T-cell (primary cell): ENCODE measurements around the gene PPME1. TPM values are rescaled to one million over a fixed set of nuclear protein-coding genes. Genes with fewer than 3 reads are reported as not detected.

Source experiments
- ATAC-seq, 4 experiments: fragments of 200-7000 bp in 3 of 4; fragments of 150-1000 bp in 1 of 4; cut with Tn5 transposase; replicated peaks in 1 of 4; 1 replicate in 3 of 4; 2 replicates in 1 of 4; pipeline ENCODE4 v1.10.0; 2021; ENCODE audit warnings: moderate library complexity in 3 of 4, mild to moderate bottlenecking in 2 of 4, moderate number of reproducible peaks in 1 of 4
- CTCF ChIA-PET, 2 donors: fragments of 300-600 bp; sonication (Branson Sonifier 250); formaldehyde crosslinking; loops; one replicate each; lab custom pipeline; 2022; ENCODE audit warnings: antibody characterized with exemption in 2 of 2; lab: Charles Lee
- POLR2A ChIA-PET, 2 donors: fragments of 300-600 bp; sonication (Branson Sonifier 250); formaldehyde crosslinking; loops; one replicate each; lab custom pipeline; 2022; ENCODE audit warnings: antibody characterized with exemption in 2 of 2; lab: Charles Lee
- DNase-seq, 35 experiments: peaks; one replicate each; pipeline versions ENCODE4 v3.0.0 to v3.0.0-alpha.2; 2013 to 2023
- H3K27ac ChIP-seq: one replicate; pipeline ENCODE4 v1.5.1; 2013; ENCODE audit warnings: low read length
- H3K27me3 ChIP-seq, 2 experiments: replicated peaks in 1 of 2; 1 replicate in 1 of 2; 2 replicates in 1 of 2; pipeline versions ENCODE4 v1.6.1 to v1.7.0; 2013; ENCODE audit warnings: low read length in 1 of 2, mixed read lengths in 1 of 2; ENCODE audit not compliant: control insufficient read depth in 2 of 2, insufficient read depth in 2 of 2; ENCODE audit errors: extremely low read depth in 1 of 2
- H3K36me3 ChIP-seq, 2 donors: 1 replicate in 1 of 2; 2 replicates in 1 of 2; pipeline versions ENCODE4 v1.6.1 to v1.7.0; 2013; ENCODE audit warnings: low read length in 1 of 2; ENCODE audit not compliant: control insufficient read depth in 2 of 2, insufficient read depth in 1 of 2; ENCODE audit errors: extremely low read depth in 1 of 2
- H3K4me1 ChIP-seq, 2 experiments: 1 replicate in 1 of 2; 2 replicates in 1 of 2; pipeline versions ENCODE4 v1.6.1 to v1.7.0; 2013; ENCODE audit warnings: low read length in 2 of 2, mixed read lengths in 1 of 2; ENCODE audit not compliant: insufficient read depth in 2 of 2, control insufficient read depth in 1 of 2; ENCODE audit errors: extremely low read depth in 1 of 2
- H3K4me3 ChIP-seq, 2 donors: 1 replicate in 1 of 2; 2 replicates in 1 of 2; pipeline versions ENCODE4 v1.5.1 to v1.7.0; 2013; ENCODE audit warnings: mild to moderate bottlenecking in 2 of 2, low read length in 1 of 2, moderate library complexity in 1 of 2; ENCODE audit not compliant: control insufficient read depth in 1 of 2; ENCODE audit errors: extremely low read depth in 1 of 2
- H3K9me3 ChIP-seq: 2 replicates; pipeline ENCODE4 v1.7.0; 2013
- H3K27ac Mint-ChIP-seq, 2 donors: one replicate each; pipeline ENCODE4 v1.8.0; 2020 to 2021; ENCODE audit warnings: mild to moderate bottlenecking in 2 of 2, mixed read lengths in 2 of 2
- H3K27me3 Mint-ChIP-seq, 2 donors: one replicate each; pipeline ENCODE4 v1.8.0; 2021 to 2022; ENCODE audit warnings: mixed read lengths in 2 of 2
- H3K36me3 Mint-ChIP-seq: one replicate; pipeline ENCODE4 v1.8.0; 2021; ENCODE audit warnings: mixed read lengths
- H3K4me1 Mint-ChIP-seq, 3 donors: one replicate each; pipeline ENCODE4 v1.8.0; 2020 to 2022; ENCODE audit warnings: mixed read lengths in 3 of 3, mild to moderate bottlenecking in 1 of 3
- H3K4me3 Mint-ChIP-seq, 3 donors: one replicate each; pipeline ENCODE4 v1.8.0; 2020 to 2022; ENCODE audit warnings: mild to moderate bottlenecking in 3 of 3, mixed read lengths in 3 of 3, moderate library complexity in 3 of 3
- H3K9me3 Mint-ChIP-seq, 3 donors: one replicate each; pipeline ENCODE4 v1.8.0; 2020 to 2022; ENCODE audit warnings: mixed read lengths in 3 of 3
- WGBS: methylation state at CpG from one replicate; pipeline ENCODE4 v1.1.5; 2013; ENCODE audit warnings: missing lambda C conversion rate; ENCODE audit not compliant: insufficient coverage; 5-methylcytosine and 5-hydroxymethylcytosine counted together
- total RNA-seq, 35 experiments: library from RNA in 6 of 35; stranded (reverse) in 6 of 35; fragments of 120-200 nt in 1 of 35; gene quantifications; one replicate each; pipeline versions ENCODE4 v1.2.1 to v1.2.4 and lab custom pipeline; 2013 to 2026

The PPME1 gene
- total RNA-seq, 5 donors from 2014 or later (not counting 1 experiment from before 2014, with no cell fraction given), result 17.1 to 21.1 (median 18.6) TPM

DNA sequence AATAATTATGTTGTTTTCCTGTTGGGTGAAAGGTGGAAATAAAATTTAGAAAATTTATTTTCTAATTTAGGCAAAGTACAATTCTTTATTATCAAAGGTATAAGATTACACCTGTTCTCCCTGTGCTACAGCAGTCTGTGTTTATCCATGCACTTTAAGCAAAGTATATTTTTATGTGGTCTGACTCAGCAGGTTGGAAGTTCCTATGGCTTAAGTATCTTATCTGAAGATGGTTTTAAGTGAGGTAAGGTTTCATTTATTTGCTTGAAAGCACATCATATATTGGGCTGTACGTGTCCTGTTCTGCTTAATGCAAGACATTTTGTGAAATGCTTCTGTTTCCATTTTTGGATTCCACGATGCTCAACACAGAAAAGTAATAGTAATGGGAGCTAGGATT is 14.6 kb downstream of the PPME1 start:
- ChIA-PET POLR2A (no interaction called here), CTCF (no interaction called here)
- H3K9me3 ChIP-seq, result no peaks in the 10 kb centered on the region
- H3K27ac ChIP-seq, result no peak overlapping the region
- Mint-ChIP-seq H3K36me3 (peaks cover 44% of the 10 kb centered on the region), H3K4me3 (no peak overlapping the region), H3K4me1 (peaks cover 14 to 20% (median 20%) of the 10 kb centered on the region in 3 donors), H3K27me3 (no peaks in the 10 kb centered on the region), H3K27ac (no peak overlapping the region), H3K9me3 (peaks cover 0 to 8% (median 0%) of the 10 kb centered on the region in 3 donors)
- H3K27me3 ChIP-seq, result no peaks in the 10 kb centered on the region
- DNase-seq (no peak), ATAC-seq (no peak)
- H3K4me3 ChIP-seq, result no peak overlapping the region
- WGBS, result 83% methylated on average over 1 of the region's 2 CpGs
- peaks cover 0 to 6% of the 10 kb centered on the region in 2 donors for H3K36me3 ChIP-seq
- H3K4me1 ChIP-seq, result no peaks in the 10 kb centered on the region

- no peak overlapping the region for H3K27ac ChIP-seq
- CTCF ChIA-PET, result no interaction called here
- H3K27me3 ChIP-seq, result no peaks in the 10 kb centered on the region
- no peak overlapping the region for H3K4me3 ChIP-seq
- no peaks in the 10 kb centered on the region for H3K9me3 ChIP-seq
- Mint-ChIP-seq H3K4me1 (peaks cover 0 to 18% (median 3%) of the 10 kb centered on the region in 3 donors), H3K4me3 (no peak overlapping the region), H3K27ac (no peak overlapping the region), H3K9me3 (peaks cover 2 to 23% (median 7%) of the 10 kb centered on the region in 3 donors), H3K27me3 (no peaks in the 10 kb centered on the region), H3K36me3 (peaks cover 52% of the 10 kb centered on the region)
- no peaks in the 10 kb centered on the region for H3K4me1 ChIP-seq
- POLR2A ChIA-PET, result no interaction called here
- H3K36me3 ChIP-seq, result peaks cover 5% of the 10 kb centered on the region in 2 donors
- DNase-seq, result no peak
- no peak for ATAC-seq
Observed at GRCh38 chr11:74195828-74196227, 24.7 kb downstream of the PPME1 start.

GRCh38 chr11:74196781-74197486 is 25.8 kb downstream of the PPME1 start:
- WGBS, result no CpG with 5 or more reads among the region's 2 CpGs
- Mint-ChIP-seq H3K27ac (no peak overlapping the region), H3K9me3 (peaks cover 2 to 21% (median 7%) of the 10 kb centered on the region in 3 donors), H3K27me3 (no peaks in the 10 kb centered on the region), H3K4me1 (peaks cover 0 to 12% (median 3%) of the 10 kb centered on the region in 3 donors), H3K4me3 (no peak overlapping the region), H3K36me3 (peaks cover 44% of the 10 kb centered on the region)
- CTCF ChIA-PET, result no interaction called here
- peaks cover 0 to 5% of the 10 kb centered on the region in 2 donors for H3K36me3 ChIP-seq
- H3K4me3 ChIP-seq, result no peak overlapping the region
- H3K4me1 ChIP-seq, result no peaks in the 10 kb centered on the region
- DNase-seq, result no peak
- no peaks in the 10 kb centered on the region for H3K9me3 ChIP-seq
- POLR2A ChIA-PET, result no interaction called here
- no peaks in the 10 kb centered on the region for H3K27me3 ChIP-seq
- H3K27ac ChIP-seq, result no peak overlapping the region
- ATAC-seq, result no peak

GRCh38 chr11:74203966-74204365 is 32.9 kb downstream of the PPME1 start:
- Histone ChIP-seq H3K4me3 (no peak overlapping the region), H3K9me3 (no peaks in the 10 kb centered on the region), H3K27me3 (no peaks in the 10 kb centered on the region), H3K4me1 (no peaks in the 10 kb centered on the region), H3K36me3 (peaks cover 0 to 8% of the 10 kb centered on the region in 2 donors), H3K27ac (no peak overlapping the region)
- ATAC-seq (no peak), DNase-seq (no peak)
- Mint-ChIP-seq H3K4me3 (no peak overlapping the region), H3K27ac (no peak overlapping the region), H3K4me1 (no peaks in the 10 kb centered on the region), H3K9me3 (peaks cover 0 to 6% (median 2%) of the 10 kb centered on the region in 3 donors), H3K27me3 (no peaks in the 10 kb centered on the region), H3K36me3 (peaks cover 51% of the 10 kb centered on the region)
- CTCF ChIA-PET, result no interaction called here
- WGBS, result no CpG with 5 or more reads among the region's 2 CpGs
- POLR2A ChIA-PET, result no interaction called here

GRCh38 chr11:74204701-74205100 is 33.6 kb downstream of the PPME1 start:
- no peaks in the 10 kb centered on the region for H3K4me1 Mint-ChIP-seq
- CTCF ChIA-PET, result no interaction called here
- no peaks in the 10 kb centered on the region for H3K9me3 ChIP-seq
- POLR2A ChIA-PET, result no interaction called here
- no peak overlapping the region for H3K4me3 ChIP-seq
- no peak overlapping the region for H3K4me3 Mint-ChIP-seq
- H3K27ac ChIP-seq, result no peak overlapping the region
- peaks cover 50% of the 10 kb centered on the region for H3K36me3 Mint-ChIP-seq
- 92% methylated on average over 1 of the region's 1 CpG for WGBS
- peaks cover 3 to 12% of the 10 kb centered on the region in 2 donors for H3K36me3 ChIP-seq
- no peak overlapping the region for H3K27ac Mint-ChIP-seq
- ATAC-seq (no peak), DNase-seq (no peak)
- no peaks in the 10 kb centered on the region for H3K27me3 ChIP-seq
- no peaks in the 10 kb centered on the region for H3K27me3 Mint-ChIP-seq
- H3K9me3 Mint-ChIP-seq, result no peaks in the 10 kb centered on the region
- no peaks in the 10 kb centered on the region for H3K4me1 ChIP-seq

DNA sequence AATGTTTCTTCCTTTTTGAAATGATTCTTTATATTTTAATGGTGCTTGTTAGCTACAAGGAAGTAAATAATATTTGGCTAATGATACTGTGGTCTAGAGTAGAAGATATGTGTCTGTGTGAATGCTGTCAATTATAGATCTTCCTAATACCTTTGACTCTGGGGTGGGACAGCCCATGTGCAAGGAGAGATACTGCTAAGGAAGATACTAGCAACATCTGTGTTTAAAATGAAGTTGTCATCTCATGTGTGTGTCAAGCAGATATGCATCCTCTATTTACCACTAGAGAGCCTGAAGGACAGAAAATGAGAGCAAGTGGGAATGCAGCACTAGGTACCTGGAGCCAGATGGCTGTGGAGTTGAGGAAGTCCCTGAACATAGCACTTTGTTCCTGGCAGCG is 34.1 kb downstream of the PPME1 start:
- H3K36me3 ChIP-seq, result peaks cover 5 to 17% of the 10 kb centered on the region in 2 donors
- Mint-ChIP-seq H3K4me1 (no peaks in the 10 kb centered on the region), H3K9me3 (no peaks in the 10 kb centered on the region), H3K27ac (no peak overlapping the region), H3K27me3 (no peaks in the 10 kb centered on the region), H3K36me3 (peaks cover 54% of the 10 kb centered on the region), H3K4me3 (no peak overlapping the region)
- CTCF ChIA-PET, result no interaction called here
- ATAC-seq (no peak), DNase-seq (no peak)
- H3K27me3 ChIP-seq, result no peaks in the 10 kb centered on the region
- no peak overlapping the region for H3K27ac ChIP-seq
- H3K9me3 ChIP-seq, result no peaks in the 10 kb centered on the region
- POLR2A ChIA-PET, result no interaction called here
- no CpG with 5 or more reads among the region's 1 CpG for WGBS
- no peak overlapping the region for H3K4me3 ChIP-seq
- H3K4me1 ChIP-seq, result no peaks in the 10 kb centered on the region
